Measurements from ENCODE around the gene FLII.

FLII gene

DNA sequence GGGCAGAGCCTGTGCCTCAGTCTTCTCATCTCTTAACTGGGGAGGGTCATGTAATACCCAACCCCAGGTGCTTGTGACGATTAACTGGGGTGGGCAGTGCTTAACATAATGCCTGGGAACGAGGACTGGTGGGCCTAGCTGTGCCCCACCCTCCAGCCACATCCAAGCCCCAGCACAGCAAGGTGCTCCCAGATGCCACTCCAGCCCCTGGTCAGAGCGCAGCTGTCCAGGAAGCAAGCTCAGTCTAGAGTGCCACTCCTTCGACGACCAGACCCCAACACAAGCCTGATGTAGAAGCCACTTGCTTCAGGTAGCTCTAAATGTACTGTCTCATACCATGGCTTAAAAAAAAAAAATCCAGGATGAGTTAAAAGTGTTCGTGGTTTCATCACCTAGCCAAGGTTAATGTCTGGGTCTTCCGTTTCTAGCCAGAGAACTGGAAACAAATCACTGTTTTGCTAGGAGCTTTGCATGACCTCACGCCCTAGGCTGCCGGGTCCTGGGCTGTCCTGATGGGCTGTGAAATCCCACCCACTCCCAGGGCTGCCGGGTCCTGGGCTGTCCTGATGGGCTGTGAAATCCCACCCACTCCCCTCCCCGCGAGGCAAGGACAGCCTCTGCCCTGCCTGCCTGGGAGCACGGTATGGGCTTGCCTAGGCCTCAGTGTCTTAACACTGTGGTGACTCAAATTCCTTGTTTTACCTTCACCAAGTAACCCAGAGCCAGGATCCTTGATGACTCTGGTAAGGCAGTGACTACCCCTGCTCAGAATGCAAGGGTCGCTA, 9.6 kb upstream of the FLII start:
- no peak overlapping the region for H3K27ac Mint-ChIP-seq
- no peaks in the 10 kb centered on the region for H3K9me3 Mint-ChIP-seq
- no peaks in the 10 kb centered on the region for H3K27me3 Mint-ChIP-seq (ENCODE audit: low read depth)

DNA sequence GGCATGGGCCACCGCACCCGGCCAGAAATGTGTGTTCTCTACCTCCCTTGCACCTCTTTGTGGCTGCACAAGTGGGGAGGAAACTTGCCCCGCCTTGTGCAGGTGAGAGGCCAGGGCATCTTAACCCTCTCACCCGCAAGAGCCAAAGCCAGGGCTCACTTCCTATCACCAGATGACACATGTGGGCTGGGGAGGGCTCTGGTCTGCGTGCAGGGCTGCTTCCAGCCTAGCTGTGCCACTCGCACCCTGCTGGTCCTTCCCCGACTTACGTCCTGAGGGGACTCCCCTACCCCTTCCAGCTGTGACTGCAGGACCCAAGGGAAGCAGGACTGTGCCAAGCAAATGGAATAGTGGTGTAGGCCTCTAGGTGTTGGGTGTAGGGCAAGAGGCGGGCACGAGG, 8.8 kb upstream of the FLII start:
- Mint-ChIP-seq H3K27ac (no peak overlapping the region), H3K4me1 (ENCODE audit: low read depth) (peaks cover 3% of the 10 kb centered on the region), H3K36me3 (ENCODE audit: low read depth) (peaks cover 7% of the 10 kb centered on the region), H3K27me3 (ENCODE audit: low read depth) (no peaks in the 10 kb centered on the region), H3K4me3 (no peak overlapping the region), H3K9me3 (no peaks in the 10 kb centered on the region)
- DNase-seq (ENCODE audit: low spot score) = no peak

More for the DNA sequence above, 9.6 kb upstream of the FLII start:
- H3K36me3 Mint-ChIP-seq (ENCODE audit: low read depth) = peaks cover 12% of the 10 kb centered on the region
- no peak overlapping the region for H3K4me3 Mint-ChIP-seq
- DNase-seq (ENCODE audit: low spot score) = no peak
- H3K4me1 Mint-ChIP-seq (ENCODE audit: low read depth) = peaks cover 3% of the 10 kb centered on the region

DNA sequence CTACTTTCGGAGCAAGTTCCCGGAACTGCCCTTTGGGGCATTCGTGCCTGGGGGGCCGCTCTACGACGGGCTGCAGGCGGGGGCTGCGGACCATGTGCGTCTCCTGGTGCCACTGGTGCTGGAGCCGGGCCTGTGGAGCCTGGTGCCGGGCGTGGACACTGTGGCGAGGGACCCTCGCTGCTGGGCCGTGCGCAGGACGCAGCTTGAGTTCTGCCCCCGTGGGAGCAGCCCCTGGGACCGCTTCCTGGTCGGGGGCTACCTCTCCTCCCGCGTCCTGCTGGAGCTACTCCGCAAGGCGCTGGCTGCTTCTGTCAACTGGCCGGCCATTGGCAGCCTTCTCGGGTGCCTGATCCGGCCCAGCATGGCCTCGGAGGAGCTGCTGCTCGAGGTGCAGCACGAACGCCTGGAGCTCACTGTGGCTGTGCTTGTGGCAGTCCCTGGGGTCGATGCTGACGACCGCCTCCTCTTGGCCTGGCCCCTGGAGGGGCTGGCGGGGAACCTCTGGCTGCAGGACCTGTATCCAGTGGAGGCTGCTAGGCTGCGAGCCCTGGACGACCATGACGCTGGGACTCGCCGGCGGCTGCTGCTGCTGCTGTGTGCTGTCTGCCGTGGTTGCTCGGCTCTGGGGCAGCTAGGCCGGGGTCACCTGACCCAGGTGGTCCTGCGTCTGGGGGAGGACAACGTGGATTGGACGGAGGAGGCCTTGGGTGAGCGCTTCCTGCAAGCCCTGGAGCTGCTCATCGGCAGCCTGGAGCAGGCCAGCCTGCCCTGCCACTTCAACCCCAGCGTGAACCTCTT, 5.5 kb upstream of the FLII start:
- Mint-ChIP-seq H3K4me3 (no peak overlapping the region), H3K9me3 (no peaks in the 10 kb centered on the region), H3K4me1 (ENCODE audit: low read depth) (peaks cover 11% of the 10 kb centered on the region), H3K36me3 (ENCODE audit: low read depth) (peaks cover 3% of the 10 kb centered on the region), H3K27me3 (ENCODE audit: low read depth) (no peaks in the 10 kb centered on the region), H3K27ac (no peak overlapping the region)
- no peak for DNase-seq (ENCODE audit: low spot score)

DNA sequence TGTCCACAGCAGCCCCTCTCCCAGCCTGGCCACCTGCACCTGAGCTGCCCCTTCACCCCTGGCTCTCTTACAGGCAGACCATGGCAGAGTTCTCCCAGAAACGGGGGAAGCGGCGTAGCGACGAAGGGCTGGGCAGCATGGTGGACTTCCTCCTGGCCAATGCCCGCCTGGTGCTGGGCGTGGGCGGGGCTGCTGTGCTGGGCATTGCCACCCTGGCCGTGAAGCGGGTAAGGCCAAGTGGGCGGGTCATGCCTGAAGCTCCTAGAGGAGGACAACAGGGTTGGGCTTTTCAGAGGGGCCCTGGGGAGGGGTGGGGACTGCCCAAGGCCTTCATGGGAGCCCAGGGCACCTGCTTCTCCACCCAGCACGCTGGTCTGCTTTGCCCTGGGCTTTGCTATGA, 4.1 kb upstream of the FLII start:
- DNase-seq (ENCODE audit: low spot score) = no peak
- Mint-ChIP-seq H3K4me3 (no peak overlapping the region), H3K27ac (peak overlapping the region; percentile 69), H3K27me3 (ENCODE audit: low read depth) (no peaks in the 10 kb centered on the region), H3K4me1 (ENCODE audit: low read depth) (peaks cover 14% of the 10 kb centered on the region), H3K36me3 (ENCODE audit: low read depth) (peaks cover 6% of the 10 kb centered on the region), H3K9me3 (no peaks in the 10 kb centered on the region)

DNA sequence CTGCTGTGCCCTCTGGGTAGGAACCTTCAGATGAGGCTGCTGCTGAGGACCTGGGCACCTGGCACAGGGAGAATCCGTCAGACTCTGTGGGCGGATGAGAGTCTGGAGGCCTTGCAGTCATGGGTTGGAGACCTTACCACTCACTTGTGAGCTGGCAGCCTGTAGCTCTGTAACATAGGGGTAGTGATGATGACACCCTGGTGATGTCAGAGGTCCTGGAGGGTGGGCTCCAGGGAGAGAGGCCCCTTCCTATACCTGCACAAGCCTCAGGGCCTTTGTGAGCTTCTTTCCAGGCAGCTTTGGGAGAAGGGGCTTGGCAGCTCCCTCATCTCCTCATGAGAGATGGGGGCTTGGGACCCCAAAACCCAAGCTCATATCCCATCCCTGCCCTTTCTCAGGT, 3.6 kb upstream of the FLII start:
- H3K9me3 Mint-ChIP-seq = no peaks in the 10 kb centered on the region
- DNase-seq (ENCODE audit: low spot score) = no peak
- H3K27ac Mint-ChIP-seq = peak overlapping the region; percentile 69
- H3K4me3 Mint-ChIP-seq = peak overlapping the region; percentile 81
- peaks cover 6% of the 10 kb centered on the region for H3K36me3 Mint-ChIP-seq (ENCODE audit: low read depth)
- H3K4me1 Mint-ChIP-seq (ENCODE audit: low read depth) = peaks cover 18% of the 10 kb centered on the region
- H3K27me3 Mint-ChIP-seq (ENCODE audit: low read depth) = no peaks in the 10 kb centered on the region

DNA sequence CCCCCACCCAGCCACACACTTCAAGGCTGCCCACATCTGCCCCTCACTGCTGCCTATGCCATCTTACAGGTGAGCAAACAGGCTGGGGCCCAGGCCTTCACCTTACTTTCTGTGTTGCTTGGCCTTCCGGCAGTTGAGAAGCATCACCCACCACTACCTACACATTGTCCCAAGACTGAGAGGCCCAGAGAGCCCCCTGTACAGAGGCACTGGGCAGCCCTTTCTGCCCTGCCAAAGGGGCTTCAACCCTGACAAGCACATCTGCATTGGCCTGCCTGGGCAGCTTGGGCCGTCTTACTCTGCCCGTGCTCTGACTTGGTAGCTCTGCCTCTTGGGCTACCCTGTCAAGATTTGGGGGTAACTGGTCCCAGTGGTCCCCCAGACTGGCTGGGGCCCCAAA, 3.1 kb upstream of the FLII start:
- H3K4me1 Mint-ChIP-seq (ENCODE audit: low read depth) = peaks cover 21% of the 10 kb centered on the region
- H3K27ac Mint-ChIP-seq = peak overlapping the region; percentile 65
- DNase-seq (ENCODE audit: low spot score) = no peak
- H3K9me3 Mint-ChIP-seq = no peaks in the 10 kb centered on the region
- H3K4me3 Mint-ChIP-seq = peak overlapping the region; percentile 81
- peaks cover 8% of the 10 kb centered on the region for H3K36me3 Mint-ChIP-seq (ENCODE audit: low read depth)
- no peaks in the 10 kb centered on the region for H3K27me3 Mint-ChIP-seq (ENCODE audit: low read depth)

DNA sequence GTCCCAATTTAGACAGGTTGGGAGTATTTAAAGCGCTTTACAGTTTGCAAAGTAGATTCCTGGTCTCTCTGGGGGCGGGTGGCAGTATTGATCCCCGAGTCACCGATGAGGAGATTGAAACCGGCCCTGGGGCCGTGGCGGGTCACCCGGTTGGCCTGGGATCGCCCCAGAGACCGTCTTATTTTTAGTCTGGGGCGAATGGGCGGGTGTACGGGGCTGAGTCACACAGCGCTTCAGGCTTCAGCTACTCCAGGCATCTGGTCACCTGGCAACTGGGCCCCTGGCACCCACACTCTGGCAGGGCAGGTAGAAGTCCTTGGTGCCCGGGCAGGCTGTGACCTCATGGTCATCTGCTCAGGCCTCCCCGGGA, 2.6 kb upstream of the FLII start:
- peak overlapping the region; percentile 81 for H3K4me3 Mint-ChIP-seq
- H3K9me3 Mint-ChIP-seq = no peaks in the 10 kb centered on the region
- H3K36me3 Mint-ChIP-seq (ENCODE audit: low read depth) = peaks cover 12% of the 10 kb centered on the region
- H3K4me1 Mint-ChIP-seq (ENCODE audit: low read depth) = peaks cover 20% of the 10 kb centered on the region
- H3K27me3 Mint-ChIP-seq (ENCODE audit: low read depth) = no peaks in the 10 kb centered on the region
- H3K27ac Mint-ChIP-seq = peak overlapping the region; percentile 55
- peak; percentile 52 for DNase-seq (ENCODE audit: low spot score)

DNA sequence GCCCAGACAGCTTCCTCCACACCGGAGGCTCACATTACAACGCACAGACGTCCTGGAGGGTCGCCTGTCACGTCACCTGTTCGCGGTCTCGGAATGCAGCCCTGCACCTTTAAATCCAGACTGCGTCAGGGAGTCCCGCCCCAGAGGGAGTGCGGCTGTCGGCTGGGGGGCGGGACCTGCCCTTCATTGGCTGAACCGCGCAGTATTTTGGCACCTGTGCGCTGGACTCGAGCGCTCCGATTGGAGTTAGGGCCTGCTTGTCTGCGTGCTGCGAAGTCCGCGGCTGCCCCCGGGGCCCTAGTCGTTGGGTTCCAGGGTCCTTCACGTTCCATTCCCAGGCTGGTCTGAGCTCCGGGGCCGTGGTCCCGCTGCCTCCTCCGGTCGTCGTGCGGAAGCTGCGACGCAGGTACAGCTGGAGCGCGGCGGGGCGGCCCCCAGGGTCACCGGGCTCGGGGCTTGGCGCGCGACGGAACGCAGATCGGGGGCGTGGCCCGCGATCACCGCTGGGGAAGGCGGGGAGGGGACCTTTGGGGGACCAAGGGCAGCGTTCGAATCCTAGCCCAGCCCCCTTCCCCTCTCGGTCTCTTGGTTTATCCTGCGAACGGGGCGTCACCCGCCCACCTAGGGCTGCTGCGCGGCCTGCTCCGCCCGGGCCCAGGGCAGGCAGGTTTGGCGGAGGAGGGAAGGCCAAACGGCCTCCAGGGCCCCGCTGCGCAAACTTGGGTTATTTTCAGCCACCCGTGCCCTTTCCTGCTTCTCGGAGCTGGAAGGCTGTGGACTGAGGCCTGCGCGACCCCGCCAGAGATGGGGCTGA, 2.0 kb upstream of the FLII start, which contains the start of gene MIEF2:
Gene MIEF2 (plus strand): TSS at position 331 of the 814 bp plus-strand sequence. CDS start 2,059 bp downstream, outside the sequence.
- peak; percentile 92 for DNase-seq (ENCODE audit: low spot score)
- Mint-ChIP-seq H3K4me3 (peak within 1 kb of the TSS; percentile 81), H3K27me3 (ENCODE audit: low read depth) (no peaks in the 10 kb centered on the region)

DNA sequence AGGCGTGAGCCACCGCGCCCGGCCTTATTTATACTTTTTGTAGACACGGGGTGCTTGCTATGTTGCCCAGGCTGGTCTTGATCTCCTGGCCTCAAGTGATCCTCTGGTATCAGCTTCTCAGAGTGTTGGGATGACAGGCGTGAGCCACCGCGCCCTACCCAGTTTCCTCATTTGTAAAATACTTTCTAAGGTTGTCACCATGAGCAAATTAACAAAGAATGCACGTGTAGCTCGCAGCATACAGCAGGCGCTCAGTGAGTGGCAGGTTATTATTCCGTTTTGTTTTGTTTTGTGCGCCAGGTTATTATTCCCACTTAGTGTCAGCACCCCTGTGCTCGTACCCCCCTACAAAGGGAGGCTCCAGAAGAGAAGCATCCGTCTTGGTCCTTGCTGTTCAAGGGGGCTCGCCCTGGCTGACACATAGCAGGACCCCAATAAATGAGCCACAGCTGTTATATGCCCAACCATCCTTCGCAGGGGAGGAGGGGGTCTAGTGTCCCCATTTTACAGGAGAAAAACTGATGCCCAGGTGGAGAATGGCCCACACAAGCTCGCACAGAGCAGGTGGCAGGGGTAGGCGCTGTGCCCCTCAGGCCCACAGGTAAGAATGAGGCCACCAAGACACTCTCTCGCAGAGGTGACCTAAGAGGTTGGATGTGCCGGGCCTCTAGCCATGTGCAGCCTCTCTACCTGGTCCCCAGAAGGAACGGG, 1.2 kb upstream of the FLII start:
- no peak for DNase-seq (ENCODE audit: low spot score)
- peaks cover 22% of the 10 kb centered on the region for H3K4me1 Mint-ChIP-seq (ENCODE audit: low read depth)
- H3K27ac Mint-ChIP-seq = peak overlapping the region; percentile 81
- H3K27me3 Mint-ChIP-seq (ENCODE audit: low read depth) = no peaks in the 10 kb centered on the region
- peaks cover 17% of the 10 kb centered on the region for H3K36me3 Mint-ChIP-seq (ENCODE audit: low read depth)
- peak overlapping the region; percentile 81 for H3K4me3 Mint-ChIP-seq
- no peaks in the 10 kb centered on the region for H3K9me3 Mint-ChIP-seq

More for the DNA sequence above, 2.0 kb upstream of the FLII start, which contains the start of gene MIEF2:
- H3K27ac Mint-ChIP-seq = peak within 1 kb of the TSS; percentile 81
- peaks cover 14% of the 10 kb centered on the region for H3K36me3 Mint-ChIP-seq (ENCODE audit: low read depth)
- peaks cover 22% of the 10 kb centered on the region for H3K4me1 Mint-ChIP-seq (ENCODE audit: low read depth)
- no peaks in the 10 kb centered on the region for H3K9me3 Mint-ChIP-seq

DNA sequence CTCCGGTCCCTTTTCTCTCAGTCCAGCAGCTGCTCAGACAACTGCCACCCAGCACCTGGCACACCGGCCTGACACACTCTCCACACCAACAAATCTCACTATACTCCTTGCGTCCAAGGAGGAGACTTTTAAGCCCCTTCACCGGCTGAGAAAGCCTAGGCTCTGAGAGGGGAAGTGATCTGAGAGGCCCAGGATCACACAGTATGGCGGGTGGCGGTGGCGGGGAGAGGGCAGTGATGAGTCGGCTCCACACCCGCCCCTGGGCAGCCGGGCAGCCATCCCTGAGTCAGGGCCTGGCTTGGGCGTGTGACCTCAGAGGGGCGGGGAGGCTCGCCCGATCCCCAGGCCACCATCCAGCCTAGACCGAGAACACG, 569 bp downstream of the FLII start:
- Mint-ChIP-seq H3K4me1 (ENCODE audit: low read depth) (peaks cover 22% of the 10 kb centered on the region), H3K36me3 (ENCODE audit: low read depth) (peaks cover 27% of the 10 kb centered on the region), H3K9me3 (no peaks in the 10 kb centered on the region), H3K4me3 (peak overlapping the region; percentile 99), H3K27ac (peak overlapping the region; percentile 90), H3K27me3 (ENCODE audit: low read depth) (no peaks in the 10 kb centered on the region)
- DNase-seq (ENCODE audit: low spot score) = peak; percentile 70

DNA sequence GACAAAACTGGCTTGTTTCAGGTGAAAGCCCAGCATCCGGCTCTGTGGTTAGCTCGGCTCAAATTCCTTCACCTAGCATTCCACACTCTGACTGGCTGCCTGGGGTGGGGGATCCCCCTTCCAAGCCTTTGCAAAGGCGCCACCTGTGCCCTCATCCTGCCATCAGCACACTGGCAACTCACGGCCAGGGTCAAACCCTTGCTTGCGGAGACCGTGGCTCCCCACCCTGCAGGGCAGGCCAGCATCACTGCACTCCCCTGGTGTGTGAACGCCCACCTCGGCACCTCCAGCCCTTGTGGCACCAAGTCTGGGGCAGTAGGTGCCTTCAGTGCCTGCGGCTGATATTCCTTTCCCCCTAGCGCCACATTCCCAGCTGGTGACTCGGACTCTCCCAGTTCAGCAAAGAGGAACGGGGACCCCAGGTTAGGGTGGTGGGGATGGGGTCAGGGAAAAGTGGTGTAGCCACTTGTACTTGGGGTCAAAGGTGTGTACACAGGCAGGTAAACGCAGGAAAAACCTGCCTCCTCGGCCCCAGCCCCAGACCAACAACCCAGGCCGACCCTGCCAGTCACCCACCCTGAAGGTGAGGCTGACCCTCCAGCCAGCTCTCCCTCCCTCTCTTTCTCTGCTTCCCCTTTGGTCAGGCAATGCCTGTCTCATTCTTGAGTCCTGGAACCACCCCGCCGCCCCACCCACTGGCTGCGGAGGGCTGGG, 1.1 kb downstream of the FLII start:
- Mint-ChIP-seq H3K9me3 (no peaks in the 10 kb centered on the region), H3K27me3 (ENCODE audit: low read depth) (no peaks in the 10 kb centered on the region), H3K27ac (peak overlapping the region; percentile 90), H3K4me1 (ENCODE audit: low read depth) (peaks cover 22% of the 10 kb centered on the region), H3K36me3 (ENCODE audit: low read depth) (peaks cover 30% of the 10 kb centered on the region), H3K4me3 (peak overlapping the region; percentile 99)
- no peak for DNase-seq (ENCODE audit: low spot score)

DNA sequence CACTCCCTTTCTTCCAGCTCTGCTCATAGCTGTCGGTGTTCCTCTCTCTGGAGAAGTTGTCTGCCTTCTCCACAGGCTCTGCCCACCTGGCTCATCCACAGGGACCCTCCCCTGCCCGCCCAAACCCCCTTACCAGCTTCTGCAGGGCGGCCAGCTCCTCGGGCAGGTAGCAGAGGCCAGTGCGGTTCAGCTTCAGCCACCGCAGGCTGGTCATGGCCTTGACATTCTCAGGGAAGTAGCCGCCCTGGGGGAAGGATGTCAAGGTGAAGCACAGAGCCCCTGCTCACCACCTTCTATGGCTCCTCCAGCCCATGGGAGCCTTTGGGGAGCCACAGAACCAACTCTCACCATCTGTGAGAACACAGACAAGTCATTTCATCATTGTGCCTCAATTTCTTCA, 1.8 kb downstream of the FLII start:
- peaks cover 30% of the 10 kb centered on the region for H3K36me3 Mint-ChIP-seq (ENCODE audit: low read depth)
- no peaks in the 10 kb centered on the region for H3K27me3 Mint-ChIP-seq (ENCODE audit: low read depth)
- H3K27ac Mint-ChIP-seq = peak overlapping the region; percentile 62

DNA sequence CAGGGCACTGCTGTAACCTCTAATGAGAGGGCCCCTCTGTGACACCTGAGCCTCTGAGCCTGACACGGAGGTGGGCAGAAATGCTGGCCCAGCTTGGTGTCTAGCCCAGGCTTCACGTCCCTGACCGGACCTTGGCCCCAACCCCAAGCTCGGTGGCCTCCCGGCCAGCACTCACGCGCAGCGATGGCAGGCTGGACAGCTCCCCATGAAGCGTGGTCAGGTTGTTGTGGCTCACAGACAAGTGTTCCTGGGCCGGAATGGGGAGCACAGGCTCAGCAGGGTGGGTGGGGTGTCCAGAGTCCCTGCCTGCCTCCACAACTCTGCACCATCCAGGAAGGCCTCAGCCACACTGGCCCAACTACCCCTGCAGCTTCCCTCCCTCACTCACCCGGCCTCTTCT, 2.2 kb downstream of the FLII start:
- no peak for DNase-seq (ENCODE audit: low spot score)
- H3K27me3 Mint-ChIP-seq (ENCODE audit: low read depth) = no peaks in the 10 kb centered on the region
- H3K4me1 Mint-ChIP-seq (ENCODE audit: low read depth) = peaks cover 18% of the 10 kb centered on the region
- peak overlapping the region; percentile 18 for H3K4me3 Mint-ChIP-seq
- no peaks in the 10 kb centered on the region for H3K9me3 Mint-ChIP-seq
- peaks cover 33% of the 10 kb centered on the region for H3K36me3 Mint-ChIP-seq (ENCODE audit: low read depth)
- peak overlapping the region; percentile 36 for H3K27ac Mint-ChIP-seq

More for the DNA sequence above, 1.8 kb downstream of the FLII start:
- Mint-ChIP-seq H3K4me1 (ENCODE audit: low read depth) (peaks cover 22% of the 10 kb centered on the region), H3K4me3 (peak overlapping the region; percentile 99), H3K9me3 (no peaks in the 10 kb centered on the region)
- no peak for DNase-seq (ENCODE audit: low spot score)
